OCI-LY3 (cell line): ENCODE data around the gene BCAT1.

Experiments used
- H2AFZ ChIP-seq: fragments of 200-600, 300-600 bp; shearing (Covaris generic); 2 replicates; pipeline ENCODE4 v1.6.0; 2014; ENCODE audit warnings: antibody characterized with exemption, low read depth, low read length
- H3K27ac ChIP-seq: fragments of 200-600, 300-600 bp; sonication (generic); 2 replicates; pipeline ENCODE4 v1.5.1; 2014; ENCODE audit warnings: mild to moderate bottlenecking, low read length, moderate library complexity, mixed read lengths
- H3K27me3 ChIP-seq: fragments of 200-600, 300-600 bp; sonication (generic); 2 replicates; pipeline ENCODE4 v1.6.1; 2014; ENCODE audit warnings: low read depth, low read length, mixed read lengths
- H3K36me3 ChIP-seq: fragments of 200-600, 300-600 bp; sonication (generic); replicated peaks from 2 replicates; pipeline ENCODE3; 2014; ENCODE audit warnings: low read depth, low read length, mixed read lengths
- H3K4me1 ChIP-seq: fragments of 300-600, 200-600 bp; sonication (generic); 2 replicates; pipeline ENCODE4 v1.6.1; 2014; ENCODE audit warnings: low read length, mixed read lengths
- H3K4me2 ChIP-seq: fragments of 200-600, 300-600 bp; sonication (generic); 2 replicates; pipeline ENCODE4 v1.6.1; 2014; ENCODE audit warnings: low read length, mixed read lengths
- H3K4me3 ChIP-seq: fragments of 300-600, 200-600 bp; sonication (generic); 2 replicates; pipeline ENCODE4 v1.5.1; 2014; ENCODE audit warnings: antibody characterized with exemption, mild to moderate bottlenecking, low read length, moderate library complexity
- H3K79me2 ChIP-seq: fragments of 300-600, 200-600 bp; shearing (Covaris generic); 2 replicates; pipeline ENCODE4 v1.6.1; 2014; ENCODE audit warnings: mild to moderate bottlenecking, low read length, mixed read lengths
- H3K9ac ChIP-seq: fragments of 300-600, 200-600 bp; shearing (Covaris generic); 2 replicates; pipeline ENCODE4 v1.6.0; 2014; ENCODE audit warnings: mild to moderate bottlenecking, low read length, moderate library complexity
- H3K9me3 ChIP-seq: fragments of 200-600, 300-600 bp; shearing (Covaris generic); 2 replicates; pipeline ENCODE4 v1.6.1; 2014; ENCODE audit warnings: low read length, mixed read lengths; ENCODE audit not compliant: insufficient read depth
- H4K20me1 ChIP-seq: fragments of 200-600, 300-600 bp; sonication (generic); 2 replicates; pipeline ENCODE4 v1.6.1; 2016; ENCODE audit warnings: low read length, mixed read lengths; ENCODE audit not compliant: insufficient read depth
- CTCF ChIP-seq: fragments of 200-600, 300-600 bp; sonication (generic); IDR thresholded peaks from 2 replicates; pipeline ENCODE4 v1.5.1; 2014; ENCODE audit warnings: antibody characterized with exemption, low read length, low read depth
- EZH2phosphoT487 ChIP-seq: fragments of 200-600 bp; shearing (Covaris generic); IDR thresholded peaks from 2 replicates; pipeline ENCODE4 v1.6.1; 2018; ENCODE audit warnings: antibody characterized with exemption, mixed run types, low read depth

BCAT1 gene

DNA sequence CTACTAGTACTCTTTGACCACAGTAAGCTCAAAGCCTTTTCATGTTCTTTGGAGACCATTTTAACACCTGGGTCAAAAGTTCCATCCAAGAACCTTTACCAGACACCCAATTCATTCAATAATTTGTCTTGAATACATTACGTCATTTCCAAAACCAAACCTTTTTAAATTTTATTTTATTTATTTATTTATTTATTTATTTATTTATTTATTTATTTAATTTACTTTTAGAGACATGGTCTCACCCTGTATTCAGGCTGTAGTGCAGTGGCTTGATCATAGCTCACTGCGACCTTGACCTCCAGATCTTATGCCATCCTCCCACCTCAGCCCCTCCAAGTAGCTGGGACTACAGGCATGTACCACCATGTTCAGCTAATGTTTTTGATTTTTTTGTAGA lies 113.5 kb downstream of the BCAT1 start:
- H3K79me2 ChIP-seq = peaks cover 6% of the 10 kb centered on the region

GRCh38 chr12:24833513-24833912 lies 115.4 kb downstream of the BCAT1 start:
- peaks cover 26% of the 10 kb centered on the region for H3K4me1 ChIP-seq
- H4K20me1 ChIP-seq = no peaks in the 10 kb centered on the region; the same call in 1 of the 2 replicates
- H3K79me2 ChIP-seq = peaks cover 5% of the 10 kb centered on the region
- H3K4me2 ChIP-seq = no peak overlapping the region
- H3K27me3 ChIP-seq = no peaks in the 10 kb centered on the region
- peaks cover 55% of the 10 kb centered on the region for H3K36me3 ChIP-seq
- TF ChIP-seq EZH2phosphoT487 (no peak), CTCF (no peak)
- H3K9ac ChIP-seq = no peak overlapping the region
- H3K27ac ChIP-seq = no peak overlapping the region
- H3K4me3 ChIP-seq = no peak overlapping the region
- H2AFZ ChIP-seq = no peak overlapping the region
- H3K9me3 ChIP-seq = no peaks in the 10 kb centered on the region

More for the DNA sequence above, 113.5 kb downstream of the BCAT1 start:
- Histone ChIP-seq H3K9me3 (no peaks in the 10 kb centered on the region), H3K4me2 (no peak overlapping the region), H3K27me3 (no peaks in the 10 kb centered on the region), H3K36me3 (peaks cover 45% of the 10 kb centered on the region), H4K20me1 (no peaks in the 10 kb centered on the region), H3K4me3 (no peak overlapping the region), H3K27ac (no peak overlapping the region), H2AFZ (no peak overlapping the region), H3K4me1 (peaks cover 42% of the 10 kb centered on the region), H3K9ac (no peak overlapping the region)
- TF ChIP-seq EZH2phosphoT487 (no peak), CTCF (no peak)

- H3K4me1 ChIP-seq = peaks cover 80% of the 10 kb centered on the region
- TF ChIP-seq CTCF (no peak), EZH2phosphoT487 (no peak)
- no peaks in the 10 kb centered on the region for H3K9me3 ChIP-seq
- no peaks in the 10 kb centered on the region for H3K27me3 ChIP-seq
- peaks cover 21% of the 10 kb centered on the region for H3K79me2 ChIP-seq
- H3K9ac ChIP-seq = peak overlapping the region; percentile 61; the same call in 1 of the 2 replicates
- peak overlapping the region; percentile 15; the same call in 1 of the 2 replicates for H3K4me3 ChIP-seq
- H3K27ac ChIP-seq = peak overlapping the region; percentile 96
- H2AFZ ChIP-seq = no peak overlapping the region
- H3K4me2 ChIP-seq = peak overlapping the region; percentile 78
- no peaks in the 10 kb centered on the region for H4K20me1 ChIP-seq
- H3K36me3 ChIP-seq = peaks cover 67% of the 10 kb centered on the region
Measured at GRCh38 chr12:24823808-24824515, 124.9 kb downstream of the BCAT1 start.

GRCh38 chr12:24822121-24822899 lies 126.6 kb downstream of the BCAT1 start:
- TF ChIP-seq CTCF = no peak
- TF ChIP-seq EZH2phosphoT487 = no peak
- peaks cover 69% of the 10 kb centered on the region for H3K36me3 ChIP-seq
- H3K9me3 ChIP-seq = no peaks in the 10 kb centered on the region

More at GRCh38 chr12:24822121-24822899, 126.6 kb downstream of the BCAT1 start:
- H3K27me3 ChIP-seq = no peaks in the 10 kb centered on the region
- H3K9ac ChIP-seq = peak overlapping the region; percentile 66
- H3K79me2 ChIP-seq = peaks cover 21% of the 10 kb centered on the region
- H3K4me1 ChIP-seq = peaks cover 97% of the 10 kb centered on the region
- H3K4me2 ChIP-seq = peak overlapping the region; percentile 78
- H3K4me3 ChIP-seq = peak overlapping the region; percentile 65
- peak overlapping the region; percentile 96 for H3K27ac ChIP-seq
- H4K20me1 ChIP-seq = no peaks in the 10 kb centered on the region
- H2AFZ ChIP-seq = no peak overlapping the region
